DOHH2 (cell line): ENCODE measurements around the gene BCAS1.

Experiments
- H3F3A ChIP-seq: fragments of 200-600 bp; sonication (generic), shearing (Covaris generic); 2 replicates; pipeline ENCODE4 v1.6.0; 2016; ENCODE audit warnings: antibody characterized with exemption, mild to moderate bottlenecking; ENCODE audit not compliant: control insufficient read depth, insufficient read depth
- H3K27ac ChIP-seq: fragments of 200-600 bp; sonication (generic); 2 replicates; pipeline ENCODE4 v1.5.1; 2014; ENCODE audit warnings: low read depth, mild to moderate bottlenecking, low read length, moderate library complexity
- H3K27me3 ChIP-seq: fragments of 200-600 bp; sonication (generic); 2 replicates; pipeline ENCODE4 v1.6.1; 2014; ENCODE audit warnings: mild to moderate bottlenecking, low read length, mixed read lengths; ENCODE audit not compliant: control insufficient read depth
- H3K36me3 ChIP-seq: fragments of 200-600 bp; sonication (generic); 2 replicates; pipeline ENCODE4 v1.6.1; 2014; ENCODE audit warnings: mild to moderate bottlenecking, low read length, moderate library complexity, mixed read lengths; ENCODE audit not compliant: control insufficient read depth
- H3K4me1 ChIP-seq: fragments of 200-600 bp; sonication (generic); 2 replicates; pipeline ENCODE4 v1.6.1; 2014; ENCODE audit warnings: mild to moderate bottlenecking, low read length, mixed read lengths; ENCODE audit not compliant: control insufficient read depth
- H3K4me2 ChIP-seq: fragments of 200-600 bp; sonication (generic); 2 replicates; pipeline ENCODE4 v1.6.0; 2014; ENCODE audit warnings: mild to moderate bottlenecking, low read length, moderate library complexity
- H3K4me3 ChIP-seq: fragments of 200-600 bp; sonication (generic); 2 replicates; pipeline ENCODE4 v1.5.1; 2014; ENCODE audit warnings: mild to moderate bottlenecking, low read length, mixed read lengths
- H3K79me2 ChIP-seq: fragments of 200-600 bp; sonication (generic); 2 replicates; pipeline ENCODE4 v1.6.1; 2014; ENCODE audit warnings: mild to moderate bottlenecking, low read length, mixed read lengths; ENCODE audit not compliant: control insufficient read depth
- H3K9me2 ChIP-seq: fragments of 200-600 bp; sonication (generic); replicated peaks from 2 replicates; pipeline ENCODE4 v1.6.1; 2014; ENCODE audit warnings: mild to moderate bottlenecking, low read length, mixed read lengths; ENCODE audit not compliant: control insufficient read depth
- H3K9me3 ChIP-seq: fragments of 200-600 bp; sonication (generic); 2 replicates; pipeline ENCODE4 v1.6.1; 2014; ENCODE audit warnings: antibody characterized with exemption, low read length, mixed read lengths; ENCODE audit not compliant: control insufficient read depth, insufficient read depth
- H4K20me1 ChIP-seq: fragments of 200-600 bp; sonication (generic); 2 replicates; pipeline ENCODE4 v1.6.0; 2014; ENCODE audit warnings: low read depth, mild to moderate bottlenecking, antibody characterized with exemption, low read length, moderate library complexity; ENCODE audit not compliant: control insufficient read depth, insufficient read depth
- EZH2phosphoT487 ChIP-seq: fragments of 200-600 bp; sonication (generic); IDR thresholded peaks from 2 replicates; pipeline ENCODE4 v1.6.1; 2017; ENCODE audit warnings: borderline replicate concordance, mild to moderate bottlenecking, antibody characterized with exemption, low read length, moderate library complexity, mixed read lengths
- TF ChIP-seq, protein P1 (sequence below): fragments of 200-600 bp; sonication (generic); IDR thresholded peaks from one replicate; pipeline ENCODE4 v1.5.1; 2014; ENCODE audit warnings: antibody characterized with exemption, mild to moderate bottlenecking, low read depth, low read length; ENCODE audit not compliant: poor library complexity, severe bottlenecking

The BCAS1 gene

DNA sequence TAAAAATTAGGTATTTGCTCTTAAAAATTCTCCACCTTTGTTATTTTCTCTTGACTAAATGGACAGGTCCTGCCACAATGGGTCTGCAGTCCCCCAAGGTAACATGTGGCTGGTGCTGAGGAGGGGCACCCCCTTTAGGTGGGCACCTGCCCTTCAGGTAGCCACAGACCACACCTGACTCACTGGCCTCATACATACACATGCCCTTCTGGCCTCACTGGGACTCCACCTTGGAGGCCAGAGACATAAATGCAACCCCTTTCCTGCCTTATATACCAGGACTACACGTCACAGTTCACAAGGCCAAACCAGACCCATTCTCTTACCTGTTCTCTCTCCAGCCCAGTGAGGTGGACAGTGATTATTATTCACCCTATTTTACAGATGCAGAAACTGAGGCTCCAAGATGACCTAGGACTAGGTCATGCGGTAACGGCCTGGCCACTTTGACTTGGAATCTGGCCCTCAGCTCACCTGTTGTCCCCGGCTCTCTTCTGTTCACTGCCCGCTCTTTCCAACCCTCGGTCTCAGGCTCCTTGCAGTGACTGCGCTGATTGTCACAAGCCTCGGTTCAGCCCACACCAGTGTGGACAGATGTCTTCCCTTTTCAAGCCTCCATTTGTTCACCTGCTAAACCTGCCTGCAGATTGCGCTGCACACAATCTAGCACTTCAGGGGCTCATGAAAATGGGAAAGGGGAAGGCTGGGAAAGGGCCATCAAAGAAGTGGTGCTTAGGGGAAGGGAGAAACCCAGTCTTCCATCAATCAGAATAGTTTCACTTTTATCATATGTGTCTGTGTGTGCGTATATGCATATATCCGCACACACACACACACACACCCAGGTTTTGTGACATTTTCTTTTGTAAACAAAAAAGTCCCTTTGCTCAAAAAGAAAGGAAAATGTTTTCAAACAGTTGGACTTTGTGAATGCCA, 121.7 kb downstream of the BCAS1 start:
- Histone ChIP-seq H3K4me2 (no peak overlapping the region), H3K9me3 (no peaks in the 10 kb centered on the region), H3K79me2 (no peaks in the 10 kb centered on the region), H3K9me2 (no peaks in the 10 kb centered on the region), H3K27me3 (no peaks in the 10 kb centered on the region), H3K4me1 (peaks cover 19% of the 10 kb centered on the region), H3K36me3 (no peaks in the 10 kb centered on the region), H3K27ac (no peak overlapping the region), H3K4me3 (no peak overlapping the region), H3F3A (no peaks in the 10 kb centered on the region), H4K20me1 (no peaks in the 10 kb centered on the region)
- TF ChIP-seq, protein P1, sequence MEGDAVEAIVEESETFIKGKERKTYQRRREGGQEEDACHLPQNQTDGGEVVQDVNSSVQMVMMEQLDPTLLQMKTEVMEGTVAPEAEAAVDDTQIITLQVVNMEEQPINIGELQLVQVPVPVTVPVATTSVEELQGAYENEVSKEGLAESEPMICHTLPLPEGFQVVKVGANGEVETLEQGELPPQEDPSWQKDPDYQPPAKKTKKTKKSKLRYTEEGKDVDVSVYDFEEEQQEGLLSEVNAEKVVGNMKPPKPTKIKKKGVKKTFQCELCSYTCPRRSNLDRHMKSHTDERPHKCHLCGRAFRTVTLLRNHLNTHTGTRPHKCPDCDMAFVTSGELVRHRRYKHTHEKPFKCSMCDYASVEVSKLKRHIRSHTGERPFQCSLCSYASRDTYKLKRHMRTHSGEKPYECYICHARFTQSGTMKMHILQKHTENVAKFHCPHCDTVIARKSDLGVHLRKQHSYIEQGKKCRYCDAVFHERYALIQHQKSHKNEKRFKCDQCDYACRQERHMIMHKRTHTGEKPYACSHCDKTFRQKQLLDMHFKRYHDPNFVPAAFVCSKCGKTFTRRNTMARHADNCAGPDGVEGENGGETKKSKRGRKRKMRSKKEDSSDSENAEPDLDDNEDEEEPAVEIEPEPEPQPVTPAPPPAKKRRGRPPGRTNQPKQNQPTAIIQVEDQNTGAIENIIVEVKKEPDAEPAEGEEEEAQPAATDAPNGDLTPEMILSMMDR = no peak
- TF ChIP-seq EZH2phosphoT487 = no peak

GRCh38 chr20:53947501-53948195, 122.7 kb downstream of the BCAS1 start:
- H3K27me3 ChIP-seq = no peaks in the 10 kb centered on the region
- H3K36me3 ChIP-seq = no peaks in the 10 kb centered on the region
- no peak overlapping the region for H3K4me2 ChIP-seq

DNA sequence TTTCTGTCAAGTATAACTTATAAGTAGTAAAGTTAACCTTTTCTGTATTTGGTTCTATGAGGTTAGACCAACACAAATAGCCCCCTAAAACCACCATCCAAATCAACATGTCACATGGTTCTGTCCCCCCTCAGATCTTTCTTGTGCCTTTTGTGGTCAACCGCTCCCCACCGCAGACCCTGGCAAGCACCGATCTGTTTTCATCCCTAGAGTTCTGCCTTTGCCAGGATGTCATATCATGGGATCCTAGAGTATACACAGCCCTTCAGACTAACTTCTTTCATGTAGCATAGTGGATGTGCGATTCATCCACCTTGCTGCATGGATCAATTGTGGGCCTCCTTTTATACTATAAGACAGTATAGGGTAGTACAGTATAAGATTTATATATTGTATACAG, 124.3 kb downstream of the BCAS1 start:
- no peaks in the 10 kb centered on the region for H3F3A ChIP-seq
- no peak overlapping the region for H3K4me3 ChIP-seq
- H3K27me3 ChIP-seq = no peaks in the 10 kb centered on the region
- no peak overlapping the region for H3K4me2 ChIP-seq
- H3K36me3 ChIP-seq = no peaks in the 10 kb centered on the region
- no peak overlapping the region for H3K27ac ChIP-seq
- H3K4me1 ChIP-seq = peaks cover 39% of the 10 kb centered on the region
- TF ChIP-seq, protein P1 = no peak
- no peak for TF ChIP-seq EZH2phosphoT487
- no peaks in the 10 kb centered on the region for H3K79me2 ChIP-seq
- no peaks in the 10 kb centered on the region for H4K20me1 ChIP-seq
- no peaks in the 10 kb centered on the region for H3K9me2 ChIP-seq
- H3K9me3 ChIP-seq = no peaks in the 10 kb centered on the region

More at GRCh38 chr20:53947501-53948195, 122.7 kb downstream of the BCAS1 start:
- TF ChIP-seq, protein P1 = no peak
- TF ChIP-seq EZH2phosphoT487 = no peak
- H3K79me2 ChIP-seq = no peaks in the 10 kb centered on the region
- no peaks in the 10 kb centered on the region for H3K9me3 ChIP-seq
- H3K4me1 ChIP-seq = peaks cover 29% of the 10 kb centered on the region
- H3K9me2 ChIP-seq = no peaks in the 10 kb centered on the region
- no peak overlapping the region for H3K4me3 ChIP-seq
- no peaks in the 10 kb centered on the region for H4K20me1 ChIP-seq
- H3F3A ChIP-seq = no peaks in the 10 kb centered on the region
- no peak overlapping the region for H3K27ac ChIP-seq
